HG03469 (cell line): ENCODE measurements around the gene QRFP.
"Not testable (repeated sequence)": the region's sequence is repeated elsewhere in the genome, so short reads cannot be mapped to it uniquely, and the experiment has no call there.

Source experiments
- ATAC-seq: cut with Tn5 transposase; IDR thresholded peaks from one replicate; pipeline ENCODE4 v1.9.1; 2021; ENCODE audit warnings: mild to moderate bottlenecking, moderate library complexity, moderate number of reproducible peaks; ENCODE audit not compliant: unreplicated experiment

Gene QRFP

GRCh38 chr9:130920762-130921299 lies 24.2 kb upstream of the QRFP start:
- no peak for ATAC-seq

GRCh38 chr9:130920233-130920632 lies 23.6 kb upstream of the QRFP start:
- ATAC-seq: no peak

- ATAC-seq: no peak
Measured at GRCh38 chr9:130919559-130920145, 23.0 kb upstream of the QRFP start.

- no peak for ATAC-seq
Measured at GRCh38 chr9:130918826-130919558, 22.4 kb upstream of the QRFP start.

- no peak for ATAC-seq
Measured at GRCh38 chr9:130918101-130918825, 21.7 kb upstream of the QRFP start.

- ATAC-seq: no peak
Measured at GRCh38 chr9:130917168-130917960, 20.8 kb upstream of the QRFP start.

- ATAC-seq: no peak
Measured at GRCh38 chr9:130915096-130915447, 18.5 kb upstream of the QRFP start.

GRCh38 chr9:130914417-130915095 lies 17.9 kb upstream of the QRFP start:
- no peak for ATAC-seq

- no peak for ATAC-seq
Measured at GRCh38 chr9:130913599-130914416, 17.2 kb upstream of the QRFP start.

GRCh38 chr9:130912932-130913598 lies 16.5 kb upstream of the QRFP start:
- ATAC-seq: no peak

GRCh38 chr9:130911254-130912049 lies 14.8 kb upstream of the QRFP start:
- ATAC-seq: no peak

GRCh38 chr9:130910670-130911069 lies 14.1 kb upstream of the QRFP start:
- ATAC-seq: not testable (repeated sequence)

GRCh38 chr9:130910041-130910440 lies 13.4 kb upstream of the QRFP start:
- ATAC-seq: not testable (repeated sequence)

- ATAC-seq: no peak
Measured at GRCh38 chr9:130908878-130909355, 12.3 kb upstream of the QRFP start.

GRCh38 chr9:130908146-130908877 lies 11.7 kb upstream of the QRFP start:
- ATAC-seq: no peak

- no peak for ATAC-seq
Measured at GRCh38 chr9:130906735-130907416, 10.3 kb upstream of the QRFP start.
